ENCODE results near the gene FGFR2.

GRCh38 chr10:121511943-121512342 is 86.3 kb downstream of the FGFR2 start:
- no peak for TF ChIP-seq CTCF (IDR thresholded peaks at IDR 0.05)
- no peak for TF ChIP-seq POLR2A (IDR thresholded peaks at IDR 0.05)

All from heart left ventricle (tissue), 13 donors.